ENCODE data around the gene IL22RA1. TPM values are rescaled to one million over a fixed set of nuclear protein-coding genes. Genes with fewer than 3 reads are reported as not detected.

Gene IL22RA1
- total and polyA plus RNA-seq, 2 of the 8 experiments (the other 6 are each of a cell fraction or from before 2014, with no cell fraction given): 0.17 to 0.32 TPM

GRCh38 chr1:24136956-24137539, 5.9 kb downstream of the IL22RA1 start:
- H3K9me3 ChIP-seq (ENCODE audit: insufficient read depth in 2 of 2, low read depth in 1 of 2, low read length in 1 of 2): no peaks in the 10 kb centered on the region
- H3K18ac ChIP-seq (ENCODE audit: extremely low read depth, low read length): no peak overlapping the region
- H2AK5ac ChIP-seq (ENCODE audit: low read depth, low read length): no peak overlapping the region
- no peak overlapping the region for H3K4ac ChIP-seq (replicated peaks; ENCODE audit: insufficient read length, low read depth, low read length)
- no peak overlapping the region for H2BK15ac ChIP-seq (ENCODE audit: low read length)
- peak overlapping the region; percentile 45; the same call in 1 of the 2 replicates for H4K8ac ChIP-seq (ENCODE audit: extremely low read depth, insufficient read depth, low read length)
- DNase-seq (ENCODE audit: low read depth in 1 of 2, low spot score in 2 of 2) (no peak), FAIRE-seq (no peak)
- H4K91ac ChIP-seq (replicated peaks; ENCODE audit: insufficient read length, low read length): no peak overlapping the region
- no peak overlapping the region for H3K4me2 ChIP-seq (ENCODE audit: insufficient read depth in 1 of 2, low read depth in 2 of 2, low read length in 2 of 2)
- no peak overlapping the region for H3K9ac ChIP-seq (replicated peaks in 1 of 4; ENCODE audit: extremely low read depth in 1 of 4, low read depth in 3 of 4, low read length in 3 of 4)
- H2BK5ac ChIP-seq (ENCODE audit: low read depth, low read length): no peak overlapping the region
- H3K27ac ChIP-seq (ENCODE audit: low read depth, low read length): no peak overlapping the region
- 90% methylated on average over 14 of the region's 15 CpGs; no CpG with 5 or more reads in 1 of the 2 experiments for WGBS, 2 experiments (ENCODE audit: extremely low coverage in 1 of 2, insufficient coverage in 1 of 2, insufficient read length in 1 of 2, insufficient replicate concordance in 2 of 2, low coverage in 1 of 2, low lambda C conversion rate in 2 of 2, missing lambda C conversion rate in 1 of 2)
- H3K36me3 ChIP-seq (ENCODE audit: control insufficient read depth in 2 of 4, insufficient read depth in 4 of 4, low read length in 3 of 4): no peaks in the 10 kb centered on the region
- no peaks in the 10 kb centered on the region for H3K79me2 ChIP-seq (ENCODE audit: control insufficient read depth in 1 of 2, insufficient read depth in 2 of 2, low read length in 2 of 2)
- no peak overlapping the region for H3K56ac ChIP-seq (replicated peaks; ENCODE audit: insufficient read length, low read depth, low read length)
- TF ChIP-seq GABPA (IDR thresholded peaks at IDR 0.05; ENCODE audit: borderline replicate concordance, insufficient read depth, low read length) (no peak), POLR2AphosphoS5 (IDR thresholded peaks at IDR 0.05; ENCODE audit: low read depth, low read length) (no peak), SUZ12 (IDR thresholded peaks at IDR 0.05; ENCODE audit: low read length) (no peak), SIN3A (conservative IDR thresholded peaks at IDR 0.05 in 1 of 2, IDR thresholded peaks at IDR 0.05 in 1 of 2; ENCODE audit: low read depth in 1 of 2, low read length in 2 of 2) (no peak), ATF3 (IDR thresholded peaks at IDR 0.05; ENCODE audit: insufficient read depth, low read depth, low read length) (no peak)
- TF ChIP-seq, protein P1, sequence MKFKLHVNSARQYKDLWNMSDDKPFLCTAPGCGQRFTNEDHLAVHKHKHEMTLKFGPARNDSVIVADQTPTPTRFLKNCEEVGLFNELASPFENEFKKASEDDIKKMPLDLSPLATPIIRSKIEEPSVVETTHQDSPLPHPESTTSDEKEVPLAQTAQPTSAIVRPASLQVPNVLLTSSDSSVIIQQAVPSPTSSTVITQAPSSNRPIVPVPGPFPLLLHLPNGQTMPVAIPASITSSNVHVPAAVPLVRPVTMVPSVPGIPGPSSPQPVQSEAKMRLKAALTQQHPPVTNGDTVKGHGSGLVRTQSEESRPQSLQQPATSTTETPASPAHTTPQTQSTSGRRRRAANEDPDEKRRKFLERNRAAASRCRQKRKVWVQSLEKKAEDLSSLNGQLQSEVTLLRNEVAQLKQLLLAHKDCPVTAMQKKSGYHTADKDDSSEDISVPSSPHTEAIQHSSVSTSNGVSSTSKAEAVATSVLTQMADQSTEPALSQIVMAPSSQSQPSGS (IDR thresholded peaks at IDR 0.05; ENCODE audit: low read length): no peak
- H3K79me1 ChIP-seq (ENCODE audit: low read depth, low read length): no peaks in the 10 kb centered on the region
- H2BK20ac ChIP-seq (ENCODE audit: low read length): no peak overlapping the region
- H3K14ac ChIP-seq (ENCODE audit: insufficient read length): no peak overlapping the region
- ChIA-PET CTCF (ENCODE audit: partially characterized antibody) (interaction anchor here (0.6 to 1.4 kb wide), 8 partner anchors 13 to 254 kb away, joined by 3 to 8 read pairs (median 3); no protein-coding TSS in a partner anchor), POLR2A (ENCODE audit: partially characterized antibody) (interaction anchor here (0.9 to 4.9 kb wide), 3 partner anchors 14 to 17 kb away, joined by 3 to 24 read pairs (median 3); no protein-coding TSS in a partner anchor)
- no peaks in the 10 kb centered on the region; the same call in 1 of the 2 replicates for H3K23me2 ChIP-seq (ENCODE audit: low read depth, low read length)
- no peaks in the 10 kb centered on the region for H4K20me1 ChIP-seq (replicated peaks in 1 of 2; ENCODE audit: control insufficient read depth in 1 of 2, insufficient read depth in 2 of 2, low read length in 2 of 2)
- H3K23ac ChIP-seq (ENCODE audit: insufficient read length): no peak overlapping the region
- no peak overlapping the region for H2BK120ac ChIP-seq (replicated peaks; ENCODE audit: low read depth, low read length)
- H3K4me3 ChIP-seq (ENCODE audit: extremely low read depth in 1 of 4, insufficient read depth in 2 of 4, low read depth in 3 of 4, low read length in 4 of 4): no peak overlapping the region
- H3K4me1 ChIP-seq (replicated peaks in 1 of 4; ENCODE audit: control insufficient read depth in 3 of 4, insufficient read depth in 4 of 4, low read length in 3 of 4): peaks cover 0 to 4% (median 0%) of the 10 kb centered on the region in 4 experiments; a peak in 3 of 7 replicates
- H2AFZ ChIP-seq (ENCODE audit: low read length): no peak overlapping the region
- no peaks in the 10 kb centered on the region; a peak in 1 of 7 replicates for H3K27me3 ChIP-seq (replicated peaks in 1 of 4; ENCODE audit: control insufficient read depth in 3 of 4, extremely low read depth in 1 of 4, insufficient read depth in 3 of 4, low read length in 3 of 4)
- H4K5ac ChIP-seq (ENCODE audit: insufficient read length, low read depth, low read length): no peak overlapping the region
- H2BK12ac ChIP-seq (ENCODE audit: low read depth, low read length): no peak overlapping the region
